H1 (cell line): ENCODE data around the gene MAP3K15. TPM values are rescaled to one million over a fixed set of nuclear protein-coding genes. Genes with fewer than 3 reads are reported as not detected.

Source experiments
- CTCF ChIA-PET: fragments of 300-600 bp; sonication (Branson Sonifier 250); formaldehyde crosslinking; loops from one replicate; lab custom pipeline; 2021; ENCODE audit not compliant: partially characterized antibody; lab: Charles Lee
- POLR2A ChIA-PET: fragments of 300-600 bp; sonication (Branson Sonifier 250); formaldehyde crosslinking; loops from one replicate; lab custom pipeline; 2021; ENCODE audit warnings: inconsistent platforms; ENCODE audit not compliant: partially characterized antibody; lab: Charles Lee
- DNase-seq, 2 experiments: peaks; one replicate each; pipeline versions ENCODE4 v3.0.0 to v3.0.0-alpha.2; 2010 to 2022; ENCODE audit warnings: low spot score in 2 of 2, low read depth in 1 of 2, mixed read lengths in 1 of 2
- FAIRE-seq: peaks from 2 replicates; lab custom pipeline; 2011; peaks lifted over from hg19 to GRCh38; lab: Jason Lieb, UNC
- H2AFZ ChIP-seq: 2 replicates; pipeline ENCODE4 v1.8.1; 2012; ENCODE audit warnings: low read length, inconsistent platforms
- H2AK5ac ChIP-seq: 2 replicates; pipeline ENCODE4 v1.6.1; 2013; ENCODE audit warnings: low read depth, low read length
- H2BK120ac ChIP-seq: replicated peaks from 2 replicates; pipeline ENCODE3; 2013; ENCODE audit warnings: low read depth, low read length, inconsistent platforms
- H2BK12ac ChIP-seq: 2 replicates; pipeline ENCODE4 v1.6.1; 2013; ENCODE audit warnings: low read depth, low read length
- H2BK15ac ChIP-seq: 2 replicates; pipeline ENCODE4 v1.6.1; 2013; ENCODE audit warnings: low read length
- H2BK20ac ChIP-seq: 2 replicates; pipeline ENCODE4 v1.6.1; 2013; ENCODE audit warnings: low read length
- H2BK5ac ChIP-seq: 2 replicates; pipeline ENCODE4 v1.6.1; 2013; ENCODE audit warnings: low read depth, low read length
- H3K14ac ChIP-seq: 2 replicates; pipeline ENCODE4 v1.6.1; 2013; ENCODE audit warnings: inconsistent platforms; ENCODE audit not compliant: insufficient read length
- H3K18ac ChIP-seq: 2 replicates; pipeline ENCODE4 v1.6.1; 2013; ENCODE audit warnings: low read length; ENCODE audit errors: extremely low read depth
- H3K23ac ChIP-seq: 2 replicates; pipeline ENCODE4 v1.6.1; 2013; ENCODE audit warnings: inconsistent platforms; ENCODE audit not compliant: insufficient read length
- H3K23me2 ChIP-seq: 2 replicates; pipeline ENCODE4 v1.6.1; 2013; ENCODE audit warnings: low read depth, low read length
- H3K27ac ChIP-seq: 2 replicates; pipeline ENCODE4 v1.6.1; 2011; ENCODE audit warnings: low read depth, low read length, inconsistent platforms
- H3K27me3 ChIP-seq, 4 experiments: replicated peaks in 1 of 4; 1 replicate in 1 of 4; 2 replicates in 3 of 4; pipeline versions ENCODE4 v1.6.1 to v1.8.1; 2011 to 2013; ENCODE audit warnings: low read length in 3 of 4, mild to moderate bottlenecking in 3 of 4, inconsistent platforms in 2 of 4, mixed read lengths in 2 of 4, moderate library complexity in 1 of 4; ENCODE audit not compliant: control insufficient read depth in 3 of 4, insufficient read depth in 3 of 4; ENCODE audit errors: extremely low read depth in 1 of 4
- H3K36me3 ChIP-seq, 4 experiments: 2 replicates each; pipeline versions ENCODE4 v1.6.1 to v1.8.1; 2011 to 2013; ENCODE audit warnings: mild to moderate bottlenecking in 4 of 4, low read length in 3 of 4, moderate library complexity in 2 of 4, control low read depth in 1 of 4, inconsistent platforms in 1 of 4; ENCODE audit not compliant: insufficient read depth in 4 of 4, control insufficient read depth in 2 of 4
- H3K4ac ChIP-seq: replicated peaks from 2 replicates; pipeline ENCODE3; 2013; ENCODE audit warnings: low read length, low read depth, mixed read lengths, inconsistent platforms; ENCODE audit not compliant: insufficient read length
- H3K4me1 ChIP-seq, 4 experiments: replicated peaks in 1 of 4; 1 replicate in 1 of 4; 2 replicates in 3 of 4; pipeline versions ENCODE4 v1.6.1 to v1.8.1; 2011 to 2013; ENCODE audit warnings: low read length in 3 of 4, inconsistent platforms in 2 of 4, mixed read lengths in 1 of 4; ENCODE audit not compliant: insufficient read depth in 4 of 4, control insufficient read depth in 3 of 4
- H3K4me2 ChIP-seq, 2 experiments: 2 replicates each; pipeline versions ENCODE4 v1.6.1 to v1.8.1; 2011 to 2013; ENCODE audit warnings: low read depth in 2 of 2, low read length in 2 of 2, control low read depth in 1 of 2, inconsistent platforms in 1 of 2, mild to moderate bottlenecking in 1 of 2; ENCODE audit not compliant: insufficient read depth in 1 of 2
- H3K4me3 ChIP-seq, 4 experiments: fragments of 200-600, 300-600 bp in 1 of 4; sonication (generic), shearing (Covaris generic), sonication (Bioruptor Twin) in 1 of 4; 2 replicates each; pipeline versions ENCODE4 v1.5.1 to v1.8.1; 2011 to 2016; ENCODE audit warnings: low read length in 4 of 4, low read depth in 3 of 4, control low read depth in 2 of 4, inconsistent platforms in 2 of 4, mild to moderate bottlenecking in 2 of 4, mixed read lengths in 1 of 4, moderate library complexity in 1 of 4; ENCODE audit not compliant: insufficient read depth in 2 of 4; ENCODE audit errors: extremely low read depth in 1 of 4
- H3K56ac ChIP-seq: replicated peaks from 2 replicates; pipeline ENCODE3; 2013; ENCODE audit warnings: low read depth, mild to moderate bottlenecking, mixed read lengths, low read length, inconsistent platforms; ENCODE audit not compliant: insufficient read length
- H3K79me1 ChIP-seq: 2 replicates; pipeline ENCODE4 v1.6.1; 2013; ENCODE audit warnings: low read depth, low read length, control low read depth
- H3K79me2 ChIP-seq, 2 experiments: 2 replicates each; pipeline versions ENCODE4 v1.6.1 to v1.8.1; 2012 to 2013; ENCODE audit warnings: low read length in 2 of 2, mild to moderate bottlenecking in 2 of 2, inconsistent platforms in 1 of 2; ENCODE audit not compliant: insufficient read depth in 2 of 2, control insufficient read depth in 1 of 2
- H3K9ac ChIP-seq, 4 experiments: replicated peaks in 1 of 4; 1 replicate in 1 of 4; 2 replicates in 3 of 4; pipeline versions ENCODE4 v1.6.1 to v1.8.1; 2011 to 2013; ENCODE audit warnings: low read depth in 3 of 4, low read length in 3 of 4, control low read depth in 2 of 4, mild to moderate bottlenecking in 2 of 4, moderate library complexity in 2 of 4, inconsistent platforms in 1 of 4; ENCODE audit errors: extremely low read depth in 1 of 4
- H3K9me3 ChIP-seq, 2 experiments: 2 replicates each; pipeline versions ENCODE4 v1.6.1 to v1.8.1; 2012 to 2013; ENCODE audit warnings: mild to moderate bottlenecking in 2 of 2, moderate library complexity in 2 of 2, control low read depth in 1 of 2, inconsistent platforms in 1 of 2, low read depth in 1 of 2, low read length in 1 of 2, mixed read lengths in 1 of 2; ENCODE audit not compliant: insufficient read depth in 2 of 2
- H4K20me1 ChIP-seq, 2 experiments: replicated peaks in 1 of 2; 2 replicates each; pipeline versions ENCODE3 to v1.8.1; 2011 to 2013; ENCODE audit warnings: inconsistent platforms in 2 of 2, low read length in 2 of 2, mild to moderate bottlenecking in 1 of 2; ENCODE audit not compliant: insufficient read depth in 2 of 2, control insufficient read depth in 1 of 2
- H4K5ac ChIP-seq: 2 replicates; pipeline ENCODE4 v1.6.1; 2013; ENCODE audit warnings: low read length, low read depth, mixed read lengths, inconsistent platforms; ENCODE audit not compliant: insufficient read length
- H4K8ac ChIP-seq: 2 replicates; pipeline ENCODE4 v1.8.0; 2013; ENCODE audit warnings: mild to moderate bottlenecking, moderate library complexity, low read length, inconsistent platforms; ENCODE audit not compliant: insufficient read depth; ENCODE audit errors: extremely low read depth
- H4K91ac ChIP-seq: replicated peaks from 2 replicates; pipeline ENCODE3; 2013; ENCODE audit warnings: low read length, mixed read lengths, inconsistent platforms; ENCODE audit not compliant: insufficient read length
- WGBS, 2 experiments: shearing (Covaris generic) in 1 of 2; methylation state at CpG; one replicate each; pipeline versions ENCODE4 v1.1.6 to v1.1.7; 2013 to 2015; ENCODE audit warnings: low lambda C conversion rate in 2 of 2, mixed read lengths in 2 of 2, inconsistent platforms in 1 of 2, low coverage in 1 of 2, missing lambda C conversion rate in 1 of 2; ENCODE audit not compliant: insufficient replicate concordance in 2 of 2, insufficient coverage in 1 of 2, insufficient read length in 1 of 2; ENCODE audit errors: extremely low coverage in 1 of 2, missing lambda C conversion rate in 1 of 2; 5-methylcytosine and 5-hydroxymethylcytosine counted together
- polyA plus RNA-seq, 7 experiments: library from polyadenylated mRNA; depleted of rRNA in 3 of 7; stranded (reverse) in 5 of 7; unstranded in 2 of 7; fragments of >200 nt in 5 of 7; fragments of 200-250 nt in 2 of 7; gene quantifications; 1 replicate in 5 of 7; 2 replicates in 1 of 7; 4 replicates in 1 of 7; pipeline versions ENCODE4 v1.2.1 to v1.2.3, GENCODE V29; 2011 to 2013; ENCODE audit warnings: missing spikeins in 2 of 7, mixed read lengths in 2 of 7
- total RNA-seq: library from RNA; stranded (reverse); fragmentation: NEBNext Ultra II Directional; extraction: Animal tissue kit (Norgen Biotek cat#: 25700); gene quantifications from 2 replicates; pipeline ENCODE4 v1.2.1, GENCODE V29; 2021

The MAP3K15 gene
- total and polyA plus RNA-seq, 2 of the 8 experiments (the other 6 are each of a cell fraction or from before 2014, with no cell fraction given): 1.8 to 2.4 TPM

- no peak overlapping the region for H3K18ac ChIP-seq
- H4K20me1 ChIP-seq: no peaks in the 10 kb centered on the region
- no peaks in the 10 kb centered on the region for H3K79me2 ChIP-seq
- H3K23ac ChIP-seq: no peak overlapping the region
- no peaks in the 10 kb centered on the region for H3K79me1 ChIP-seq
- no peak overlapping the region for H2BK12ac ChIP-seq
- no peaks in the 10 kb centered on the region for H3K4me1 ChIP-seq
- no peak overlapping the region for H2AFZ ChIP-seq
- H3K56ac ChIP-seq: no peak overlapping the region
- no peak overlapping the region for H2BK5ac ChIP-seq
- no peak overlapping the region for H3K4me3 ChIP-seq
- no peak overlapping the region for H2BK15ac ChIP-seq
- H3K27me3 ChIP-seq: peaks cover 0 to 3% (median 0%) of the 10 kb centered on the region in 4 experiments; a peak in 1 of 7 replicates
- H2BK120ac ChIP-seq: no peak overlapping the region
- 88% methylated on average over 6 of the region's 8 CpGs; no CpG with 5 or more reads in 1 of the 2 experiments for WGBS, 2 experiments
- H4K5ac ChIP-seq: no peak overlapping the region
- no peak for DNase-seq
- H3K4me2 ChIP-seq: no peak overlapping the region
- H4K91ac ChIP-seq: no peak overlapping the region
- ChIA-PET POLR2A (interaction anchor here (0.5 kb wide), 1 partner anchor 360 kb away, joined by 3 read pairs; no protein-coding TSS in a partner anchor), CTCF (interaction anchor here (0.6 kb wide), 1 partner anchor 148 kb away, joined by 3 read pairs; no protein-coding TSS in a partner anchor)
- H3K14ac ChIP-seq: no peak overlapping the region
- H3K23me2 ChIP-seq: peaks cover 3% of the 10 kb centered on the region; the same call in 1 of the 2 replicates
- H3K9ac ChIP-seq: no peak overlapping the region
- no peaks in the 10 kb centered on the region for H3K9me3 ChIP-seq
- no peak overlapping the region for H2AK5ac ChIP-seq
- no peak overlapping the region for H4K8ac ChIP-seq
- H2BK20ac ChIP-seq: no peak overlapping the region
- H3K36me3 ChIP-seq: no peaks in the 10 kb centered on the region
- no peak overlapping the region for H3K4ac ChIP-seq
- H3K27ac ChIP-seq: no peak overlapping the region
- FAIRE-seq: no peak
These were observed 2.9 kb downstream of the MAP3K15 start for GRCh38 chrX:19512359-19512758.
